Upper lobe of left lung (tissue), 6 donors: ENCODE results near the gene JDP2. TPM values are rescaled to one million over a fixed set of nuclear protein-coding genes. Genes with fewer than 3 reads are reported as not detected.

Experiments used
- ATAC-seq, 2 donors: fragments of 200-7000 bp; cut with Tn5 transposase; one replicate each; pipeline ENCODE4 v1.9.1; 2022; ENCODE audit warnings: mild to moderate bottlenecking in 2 of 2, moderate library complexity in 2 of 2; ENCODE audit not compliant: low FRiP score in 2 of 2
- DNase-seq, 2 donors: peaks; one replicate each; pipeline ENCODE4 v3.0.0-alpha.2; 2019 to 2020
- H3K27ac ChIP-seq, 4 donors: fragments of 200-600 bp; sonication (generic); one replicate each; pipeline ENCODE4 v1.5.1; 2016 to 2019
- H3K27me3 ChIP-seq, 4 donors: fragments of 200-600 bp; sonication (generic); one replicate each; pipeline ENCODE4 v1.5.1; 2017 to 2019
- H3K36me3 ChIP-seq, 4 donors: fragments of 200-600 bp; sonication (generic); one replicate each; pipeline ENCODE4 v1.5.1; 2016 to 2019
- H3K4me1 ChIP-seq, 4 donors: fragments of 200-600 bp; sonication (generic); one replicate each; pipeline ENCODE4 v1.5.1; 2018 to 2019
- H3K4me3 ChIP-seq, 4 donors: fragments of 200-600 bp; sonication (generic); one replicate each; pipeline ENCODE4 v1.5.1; 2017 to 2019; ENCODE audit warnings: mild to moderate bottlenecking in 2 of 4, moderate library complexity in 1 of 4
- H3K9me3 ChIP-seq, 4 donors: fragments of 200-600 bp; sonication (generic); one replicate each; pipeline ENCODE4 v1.5.1; 2018 to 2019
- CTCF ChIP-seq, 6 experiments: fragments of 450-650 bp in 4 of 6; fragments of 200-600 bp in 2 of 6; sonication (generic) in 2 of 6; IDR thresholded peaks; one replicate each; pipeline ENCODE4 v1.5.1; 2016 to 2019; ENCODE audit warnings: antibody characterized with exemption in 6 of 6
- EP300 ChIP-seq, 4 donors: sonication (generic); formaldehyde crosslinking; IDR thresholded peaks; one replicate each; pipeline ENCODE4 v1.5.1; 2017; ENCODE audit warnings: antibody characterized with exemption in 4 of 4, control low read depth in 2 of 4
- POLR2A ChIP-seq, 4 donors: fragments of 450-650 bp; IDR thresholded peaks; one replicate each; pipeline ENCODE4 v1.5.1; 2016 to 2017; ENCODE audit warnings: antibody characterized with exemption in 4 of 4, mild to moderate bottlenecking in 2 of 4
- POLR2AphosphoS5 ChIP-seq, 2 donors: sonication (generic); formaldehyde crosslinking; IDR thresholded peaks; one replicate each; pipeline ENCODE4 v1.5.1; 2017; ENCODE audit warnings: antibody characterized with exemption in 2 of 2
- WGBS, 2 donors: methylation state at CpG; one replicate each; pipeline ENCODE4 v1.1.5; 2017 to 2018; 5-methylcytosine and 5-hydroxymethylcytosine counted together
- total RNA-seq, 6 donors: library from RNA; depleted of rRNA in 4 of 6; stranded (reverse); fragments of >200 nt in 4 of 6; gene quantifications; one replicate each; pipeline versions ENCODE4 v1.1.0 to v1.2.1, GENCODE V29; 2016 to 2021
- donor health status: DM: no; HTN: no; CAD: no; lungs with moderate emphysema.
- donor health status: DM: no; HTN: yes; CAD: no; lungs with severe emphysema.

The JDP2 gene
- total RNA-seq, 6 donors from 2014 or later, result 60.5 to 150 (median 110) TPM

- no peaks in the 10 kb centered on the region for H3K9me3 ChIP-seq
- no peaks in the 10 kb centered on the region for H3K27me3 ChIP-seq
- no peaks in the 10 kb centered on the region for H3K36me3 ChIP-seq
- H3K27ac ChIP-seq, result peak overlapping the region; percentile 84 to 93 (median 88)
- TF ChIP-seq POLR2AphosphoS5 (IDR thresholded peaks at IDR 0.05) (no peak), EP300 (IDR thresholded peaks at IDR 0.05) (peak in 1 of 4 donors; percentile 7), POLR2A (IDR thresholded peaks at IDR 0.05) (peak in 1 of 4 donors; percentile 64)
- DNase-seq, result no peak
- H3K4me1 ChIP-seq, result peaks cover 25 to 41% (median 39%) of the 10 kb centered on the region in 4 donors
- H3K4me3 ChIP-seq, result peak overlapping the region in 3 of 4 donors; percentile 64 to 83 (median 71)
- ATAC-seq, result peak in 1 of 2 donors; percentile 28
- 86 to 90% methylated on average over 10 of the region's 10 CpGs for WGBS, 2 donors
Measured at GRCh38 chr14:75426332-75427125, 1.3 kb upstream of the JDP2 start.

GRCh38 chr14:75427126-75427481 is 718 bp upstream of the JDP2 start:
- Histone ChIP-seq H3K27me3 (no peaks in the 10 kb centered on the region), H3K9me3 (no peaks in the 10 kb centered on the region), H3K4me3 (peak overlapping the region in 3 of 4 donors; percentile 64 to 83 (median 71)), H3K27ac (peak overlapping the region; percentile 84 to 93 (median 88)), H3K36me3 (peaks cover 0 to 4% (median 3%) of the 10 kb centered on the region in 4 donors), H3K4me1 (peaks cover 29 to 47% (median 44%) of the 10 kb centered on the region in 4 donors)
- 41 to 47% methylated on average over 7 to 13 of the region's 15 CpGs for WGBS, 2 donors
- DNase-seq (peak; percentile 52 to 85), ATAC-seq (peak; percentile 37 to 44)
- no peak for TF ChIP-seq POLR2A (IDR thresholded peaks at IDR 0.05)
- no peak for TF ChIP-seq POLR2AphosphoS5 (IDR thresholded peaks at IDR 0.05)
- TF ChIP-seq EP300 (IDR thresholded peaks at IDR 0.05), result no peak
- TF ChIP-seq CTCF (IDR thresholded peaks at IDR 0.05), result no peak

- peaks cover 0 to 17% (median 11%) of the 10 kb centered on the region in 4 donors for H3K36me3 ChIP-seq
- no peaks in the 10 kb centered on the region for H3K27me3 ChIP-seq
- peak overlapping the region; percentile 81 to 94 (median 93) for H3K27ac ChIP-seq
- peak overlapping the region; percentile 64 to 83 (median 78) for H3K4me3 ChIP-seq
- 3 to 13% methylated on average over 17 to 33 of the region's 64 CpGs for WGBS, 2 donors
- ATAC-seq, result peak in 1 of 2 donors; percentile 9
- H3K9me3 ChIP-seq, result no peaks in the 10 kb centered on the region
- TF ChIP-seq POLR2A (IDR thresholded peaks at IDR 0.05), result no peak
- no peak for TF ChIP-seq CTCF (IDR thresholded peaks at IDR 0.05)
- TF ChIP-seq POLR2AphosphoS5 (IDR thresholded peaks at IDR 0.05), result no peak
- no peak for TF ChIP-seq EP300 (IDR thresholded peaks at IDR 0.05)
- DNase-seq, result peak; percentile 38 to 89
- H3K4me1 ChIP-seq, result peaks cover 34 to 56% (median 54%) of the 10 kb centered on the region in 4 donors
Measured at GRCh38 chr14:75428230-75429104, 645 bp downstream of the JDP2 start.

GRCh38 chr14:75429562-75429961 is 1.7 kb downstream of the JDP2 start:
- peak overlapping the region; percentile 64 to 83 (median 78) for H3K4me3 ChIP-seq
- no peaks in the 10 kb centered on the region for H3K27me3 ChIP-seq
- ATAC-seq, result no peak
- H3K4me1 ChIP-seq, result peaks cover 40 to 62% (median 58%) of the 10 kb centered on the region in 4 donors
- WGBS, 2 donors, result 56 to 68% methylated on average over 1 of the region's 1 CpG
- no peaks in the 10 kb centered on the region for H3K9me3 ChIP-seq
- H3K27ac ChIP-seq, result peak overlapping the region; percentile 81 to 94 (median 93)
- no peak for DNase-seq
- TF ChIP-seq POLR2AphosphoS5 (IDR thresholded peaks at IDR 0.05) (no peak), POLR2A (IDR thresholded peaks at IDR 0.05) (no peak), EP300 (IDR thresholded peaks at IDR 0.05) (no peak), CTCF (IDR thresholded peaks at IDR 0.05) (no peak)
- peaks cover 2 to 28% (median 16%) of the 10 kb centered on the region in 4 donors for H3K36me3 ChIP-seq

- ATAC-seq (no peak), DNase-seq (peak in 1 of 2 donors; percentile 75)
- no peaks in the 10 kb centered on the region for H3K9me3 ChIP-seq
- H3K27me3 ChIP-seq, result no peaks in the 10 kb centered on the region
- peak overlapping the region in 3 of 4 donors; percentile 64 to 83 (median 79) for H3K4me3 ChIP-seq
- peaks cover 43 to 65% (median 59%) of the 10 kb centered on the region in 4 donors for H3K4me1 ChIP-seq
- no peak for TF ChIP-seq EP300 (IDR thresholded peaks at IDR 0.05)
- TF ChIP-seq POLR2AphosphoS5 (IDR thresholded peaks at IDR 0.05), result no peak
- TF ChIP-seq POLR2A (IDR thresholded peaks at IDR 0.05), result no peak
- no peak for TF ChIP-seq CTCF (IDR thresholded peaks at IDR 0.05)
- WGBS, 2 donors, result 38 to 45% methylated on average over 7 of the region's 7 CpGs
- peak overlapping the region; percentile 55 to 94 (median 87) for H3K27ac ChIP-seq
- H3K36me3 ChIP-seq, result peaks cover 5 to 34% (median 21%) of the 10 kb centered on the region in 4 donors
Measured at GRCh38 chr14:75430116-75430515, 2.3 kb downstream of the JDP2 start.
